Endothelial cell of umbilical vein (primary cell): Measurements from ENCODE around the gene C12orf50. TPM values are rescaled to one million over a fixed set of nuclear protein-coding genes. Genes with fewer than 3 reads are reported as not detected.

Experiments used
- BruUV-seq: library from RNA; stranded (reverse); fragments of 400-500 nt; replicated peaks from 2 replicates; lab custom pipeline; 2021; lab: Mats Ljungman, UMichigan
- CTCF ChIA-PET: fragments of 300-600, 350-600 bp; sonication (Branson Sonifier 250); formaldehyde crosslinking; loops from one replicate; lab custom pipeline; 2021; ENCODE audit warnings: antibody characterized with exemption, inconsistent platforms; lab: Charles Lee
- POLR2A ChIA-PET: fragments of 300-600, 350-600 bp; sonication (Branson Sonifier 250); formaldehyde crosslinking; loops from one replicate; lab custom pipeline; 2021; ENCODE audit warnings: antibody characterized with exemption, inconsistent platforms; lab: Charles Lee
- DNase-seq: peaks from one replicate; pipeline ENCODE4 v3.0.0-alpha.2; 2011; ENCODE audit warnings: low read depth, low spot score
- FAIRE-seq: peaks from 2 replicates; lab custom pipeline; 2011; peaks lifted over from hg19 to GRCh38; lab: Jason Lieb, UNC
- H2AFZ ChIP-seq: 2 replicates; pipeline ENCODE4 v1.6.0; 2012; ENCODE audit warnings: low read depth, low read length, control low read depth, inconsistent platforms
- H3K27ac ChIP-seq: 2 replicates; pipeline ENCODE4 v1.5.1; 2011; ENCODE audit warnings: low read depth, mild to moderate bottlenecking, control low read depth, low read length, moderate library complexity; ENCODE audit not compliant: insufficient read depth
- H3K27me3 ChIP-seq, 2 experiments: 2 replicates each; pipeline versions ENCODE4 v1.6.0 to v1.6.1; 2011; ENCODE audit warnings: low read length in 2 of 2, mixed read lengths in 1 of 2; ENCODE audit not compliant: control insufficient read depth in 2 of 2, insufficient read depth in 2 of 2
- H3K36me3 ChIP-seq, 2 experiments: 2 replicates in 1 of 2; 3 replicates in 1 of 2; pipeline ENCODE4 v1.5.1; 2011; ENCODE audit warnings: low read length in 2 of 2, mild to moderate bottlenecking in 1 of 2, moderate library complexity in 1 of 2; ENCODE audit not compliant: control insufficient read depth in 2 of 2, insufficient read depth in 2 of 2; ENCODE audit errors: extremely low read depth in 1 of 2
- H3K4me1 ChIP-seq: 3 replicates; pipeline ENCODE4 v1.5.1; 2011; ENCODE audit warnings: mild to moderate bottlenecking, low read length; ENCODE audit not compliant: control insufficient read depth, insufficient read depth; ENCODE audit errors: extremely low read depth
- H3K4me2 ChIP-seq: 2 replicates; pipeline ENCODE4 v1.6.1; 2011; ENCODE audit warnings: low read length, control low read depth, mixed read lengths; ENCODE audit not compliant: insufficient read depth
- H3K4me3 ChIP-seq, 3 experiments: fragments of 200-600 bp in 1 of 3; sonication (generic), shearing (Covaris generic) in 1 of 3; replicated peaks in 1 of 3; 2 replicates each; pipeline ENCODE4 v1.5.1; 2011 to 2016; ENCODE audit warnings: control low read depth in 3 of 3, low read length in 3 of 3, mild to moderate bottlenecking in 2 of 3, inconsistent platforms in 1 of 3, low read depth in 1 of 3, moderate library complexity in 1 of 3; ENCODE audit not compliant: insufficient read depth in 1 of 3
- H3K79me2 ChIP-seq: 2 replicates; pipeline ENCODE4 v1.6.0; 2012; ENCODE audit warnings: low read length, inconsistent platforms; ENCODE audit not compliant: control insufficient read depth, insufficient read depth
- H3K9ac ChIP-seq: replicated peaks from 2 replicates; pipeline ENCODE3; 2011; ENCODE audit warnings: low read length, control low read depth; ENCODE audit not compliant: insufficient read depth; ENCODE audit errors: extremely low read depth
- H3K9me1 ChIP-seq: replicated peaks from 3 replicates; pipeline ENCODE4 v1.6.0; 2011; ENCODE audit warnings: mild to moderate bottlenecking, low read length; ENCODE audit not compliant: control insufficient read depth, insufficient read depth; ENCODE audit errors: extremely low read depth
- H3K9me3 ChIP-seq: replicated peaks from 2 replicates; pipeline ENCODE4 v1.5.1; 2012; ENCODE audit warnings: low read length, inconsistent platforms; ENCODE audit not compliant: control insufficient read depth, insufficient read depth
- H4K20me1 ChIP-seq: replicated peaks from 2 replicates; pipeline ENCODE3; 2011; ENCODE audit warnings: mild to moderate bottlenecking, low read length; ENCODE audit not compliant: control insufficient read depth, insufficient read depth; ENCODE audit errors: extremely low read depth
- CTCF ChIP-seq, 2 donors: IDR thresholded peaks; 1 replicate in 1 of 2; 2 replicates in 1 of 2; pipeline ENCODE4 v1.5.1; 2011; ENCODE audit warnings: low read length in 2 of 2, mild to moderate bottlenecking in 2 of 2, moderate library complexity in 2 of 2, control low read depth in 1 of 2, inconsistent platforms in 1 of 2, low read depth in 1 of 2; ENCODE audit not compliant: insufficient read depth in 1 of 2; ENCODE audit errors: extremely low read depth in 1 of 2
- EZH2 ChIP-seq: IDR thresholded peaks from 2 replicates; pipeline ENCODE4 v1.6.1; 2012; ENCODE audit warnings: borderline replicate concordance, low read depth, mild to moderate bottlenecking, moderate library complexity, low read length, inconsistent platforms; ENCODE audit not compliant: severe bottlenecking
- FOS ChIP-seq: IDR thresholded peaks from 2 replicates; pipeline ENCODE4 v1.6.1; 2011; ENCODE audit warnings: mild to moderate bottlenecking, low read length, moderate library complexity, borderline replicate concordance; ENCODE audit not compliant: insufficient read depth
- GATA2 ChIP-seq: IDR thresholded peaks from 2 replicates; pipeline ENCODE4 v1.7.0; 2011; ENCODE audit warnings: low read depth, mild to moderate bottlenecking, moderate library complexity, mixed read lengths, low read length; ENCODE audit not compliant: insufficient read length, insufficient read depth
- JUN ChIP-seq: IDR thresholded peaks from 2 replicates; pipeline ENCODE4 v1.6.1; 2011; ENCODE audit warnings: borderline replicate concordance, low read depth; ENCODE audit not compliant: insufficient read length, insufficient read depth
- MYC ChIP-seq: IDR thresholded peaks from one replicate; pipeline ENCODE4 v1.6.1; 2011; ENCODE audit warnings: mild to moderate bottlenecking, low read depth, low read length
- POLR2A ChIP-seq: IDR thresholded peaks from 2 replicates; pipeline ENCODE4 v1.6.1; 2012; ENCODE audit warnings: low read depth, mild to moderate bottlenecking, control low read depth, low read length
- POLR2AphosphoS5 ChIP-seq: IDR thresholded peaks from 2 replicates; pipeline ENCODE4 v1.6.1; 2012; ENCODE audit warnings: low read depth, mild to moderate bottlenecking, control low read depth, low read length, moderate library complexity; ENCODE audit not compliant: insufficient read depth
- dilution Hi-C: fragments of 300-500 bp; cut with MboI; formaldehyde crosslinking; loops from one replicate; pipeline ENCODE4 v1.15.0; 2019; ENCODE audit warnings: low sequenced_read_pairs; ENCODE audit not compliant: extremely low pct_ligation_motif_present
- intact Hi-C: fragments of 100-400 bp; cut with micrococcal nuclease; formaldehyde crosslinking; loops from one replicate; pipeline ENCODE4 v1.10.0; 2022
- polyA plus RNA-seq, 4 experiments: library from polyadenylated mRNA; depleted of rRNA in 3 of 4; stranded (reverse) in 3 of 4; unstranded in 1 of 4; fragments of >200 nt; gene quantifications; 2 replicates each; pipeline versions ENCODE4 v1.2.1 to v1.2.3, GENCODE V29; 2011 to 2012; ENCODE audit warnings: missing spikeins in 1 of 4
- total RNA-seq: library from RNA; stranded (reverse); gene quantifications from 2 replicates; pipeline ENCODE4 v1.2.3, GENCODE V29; 2021
- TF ChIP-seq, protein P1 (sequence below): IDR thresholded peaks from 2 replicates; pipeline ENCODE4 v1.6.1; 2011; ENCODE audit not compliant: insufficient read depth, insufficient read length

C12orf50 gene
- total and polyA plus RNA-seq, 2 donors (not counting 3 experiments of a cell fraction or from before 2014, with no cell fraction given), result 0.31 TPM; not detected in 1

DNA sequence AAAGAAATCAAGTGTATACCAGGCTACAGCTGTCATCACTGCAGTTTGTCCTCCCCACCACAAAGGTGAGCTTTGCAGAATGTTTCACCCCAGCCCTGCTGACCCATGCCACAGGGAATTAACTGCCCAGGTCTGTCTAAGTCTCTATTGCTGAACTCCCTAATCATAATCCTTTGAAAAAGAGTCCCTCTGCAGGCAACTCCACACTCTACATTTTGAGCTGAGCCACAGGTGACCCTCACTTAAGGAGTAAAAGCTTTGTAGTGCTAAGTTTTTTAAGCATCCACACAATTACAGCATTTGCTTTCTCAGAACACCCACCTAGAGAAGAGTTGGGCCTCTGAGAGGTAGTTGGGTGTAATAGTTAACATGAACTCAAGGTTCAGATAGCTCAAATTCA is 90.0 kb downstream of the C12orf50 start:
- H3K27me3 ChIP-seq, result peaks cover 0 to 1% of the 10 kb centered on the region in 2 experiments
- H3K9me1 ChIP-seq, result no peaks in the 10 kb centered on the region
- dilution Hi-C loops, result no loop called here
- TF ChIP-seq MYC (no peak), FOS (no peak), POLR2AphosphoS5 (no peak), CTCF (IDR thresholded peaks at IDR 0.05; ENCODE audit: extremely low read depth in 1 of 2, insufficient read depth in 1 of 2, low read depth in 1 of 2, low read length in 2 of 2) (no peak), JUN (no peak)
- no peaks in the 10 kb centered on the region for H3K79me2 ChIP-seq
- H4K20me1 ChIP-seq, result no peaks in the 10 kb centered on the region
- BruUV-seq, result no TSS peak
- CTCF ChIA-PET, result interaction anchor here (0.8 to 1.3 kb wide), 2 partner anchors 13 to 14 kb away, joined by 3 to 4 read pairs; no protein-coding TSS in a partner anchor
- DNase-seq, result no peak
- no peak overlapping the region for H3K4me3 ChIP-seq
- intact Hi-C loops, result no loop called here
- POLR2A ChIA-PET, result no interaction called here
- no peaks in the 10 kb centered on the region for H3K9me3 ChIP-seq
- no peak overlapping the region for H3K9ac ChIP-seq
- no peaks in the 10 kb centered on the region for H3K36me3 ChIP-seq
- no peaks in the 10 kb centered on the region for H3K4me1 ChIP-seq
- no peak overlapping the region for H2AFZ ChIP-seq
- no peak overlapping the region for H3K4me2 ChIP-seq
- no peak overlapping the region for H3K27ac ChIP-seq
- FAIRE-seq, result no peak

- no peak for TF ChIP-seq MYC
- TF ChIP-seq GATA2, result no peak
- TF ChIP-seq, protein P1, sequence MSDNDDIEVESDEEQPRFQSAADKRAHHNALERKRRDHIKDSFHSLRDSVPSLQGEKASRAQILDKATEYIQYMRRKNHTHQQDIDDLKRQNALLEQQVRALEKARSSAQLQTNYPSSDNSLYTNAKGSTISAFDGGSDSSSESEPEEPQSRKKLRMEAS, result no peak
- no peak for TF ChIP-seq EZH2
- TF ChIP-seq POLR2A, result no peak
- BruUV-seq, result no TSS peak
- dilution Hi-C loops (no loop called here), intact Hi-C loops (no loop called here)
- no peak overlapping the region for H3K9ac ChIP-seq
- H2AFZ ChIP-seq, result no peak overlapping the region
- ChIA-PET POLR2A (no interaction called here), CTCF (no interaction called here)
- H3K4me1 ChIP-seq, result no peaks in the 10 kb centered on the region
- no peaks in the 10 kb centered on the region for H3K36me3 ChIP-seq
- peaks cover 0 to 1% of the 10 kb centered on the region in 2 experiments for H3K27me3 ChIP-seq
- H3K27ac ChIP-seq, result no peak overlapping the region
- no peaks in the 10 kb centered on the region for H3K79me2 ChIP-seq
- H3K4me2 ChIP-seq, result no peak overlapping the region
- DNase-seq (no peak), FAIRE-seq (no peak)
- no peaks in the 10 kb centered on the region for H3K9me3 ChIP-seq
- no peaks in the 10 kb centered on the region for H3K9me1 ChIP-seq
- H3K4me3 ChIP-seq, result no peak overlapping the region
- no peaks in the 10 kb centered on the region for H4K20me1 ChIP-seq
Measured at GRCh38 chr12:87935216-87935615, 94.0 kb downstream of the C12orf50 start.
